ENCODE measurements around the gene JCHAIN. TPM values are rescaled to one million over a fixed set of nuclear protein-coding genes. Genes with fewer than 3 reads are reported as not detected.
"Not testable (repeated sequence)": the region's sequence is repeated elsewhere in the genome, so short reads cannot be mapped to it uniquely, and the experiment has no call there.

JCHAIN gene
- total and polyA plus RNA-seq, 9 of the 15 experiments (the other 6 are each of a cell fraction or from before 2014, with no cell fraction given) = 0.04 to 0.68 (median 0.26) TPM; not detected in 5

- TF ChIP-seq MAFK (IDR thresholded peaks at IDR 0.05; ENCODE audit: low read length) (0 out of 2 replicates have a peak, but pooled peaks have one; percentile 10), USF2 (CRISPR knock-in tag; IDR thresholded peaks at IDR 0.05) (no peak)
Observed at GRCh38 chr4:70651864-70652506, 14.3 kb downstream of the JCHAIN start (continued).

GRCh38 chr4:70650741-70651140, 15.6 kb downstream of the JCHAIN start:
- H3K36me3 ChIP-seq (ENCODE audit: control insufficient read depth, insufficient read depth, low read length); H3K27ac ChIP-seq (ENCODE audit: extremely low read depth, low read depth, low read length); H2AFZ ChIP-seq (ENCODE audit: low read depth, low read length); H3K79me2 ChIP-seq (ENCODE audit: control insufficient read depth, insufficient read depth, low read length); H3K4me2 ChIP-seq (ENCODE audit: insufficient read depth, low read length); BruUV-seq (replicated peaks); H4K20me1 ChIP-seq (replicated peaks; ENCODE audit: control insufficient read depth, insufficient read depth, low read length); H3K4me1 ChIP-seq (replicated peaks in 1 of 2; ENCODE audit: control insufficient read depth in 2 of 2, insufficient read depth in 2 of 2, low read length in 2 of 2); DNase-seq (ENCODE audit: extremely low read depth in 1 of 4, low spot score in 3 of 4); H3K4me3 ChIP-seq; in situ Hi-C loops (cut with MboI); H3K9me1 ChIP-seq (ENCODE audit: control insufficient read depth, insufficient read depth, low read length); POLR2A ChIA-PET; H3K9me3 ChIP-seq (replicated peaks; ENCODE audit: control insufficient read depth, insufficient read depth, low read depth, low read length); FAIRE-seq; H3K9ac ChIP-seq (ENCODE audit: insufficient read depth in 1 of 2, low read depth in 2 of 2, low read length in 2 of 2); CTCF ChIA-PET (ENCODE audit: low intra/inter-chr PET ratio); H3K27me3 ChIP-seq (ENCODE audit: control insufficient read depth in 2 of 2, insufficient read depth in 2 of 2, low read length in 2 of 2); ATAC-seq: not testable (repeated sequence)
- 50% methylated on average over 4 of the region's 4 CpGs for WGBS (ENCODE audit: insufficient coverage, low coverage, missing lambda C conversion rate)
- intact Hi-C loops (cut with micrococcal nuclease) = loop anchor here (5.0 kb wide), 5 partner anchors 37 to 1062 kb away; partner anchors contain the start of gene UTP3

GRCh38 chr4:70640192-70640591, 26.1 kb downstream of the JCHAIN start:
- Histone ChIP-seq H3K27me3 (ENCODE audit: control insufficient read depth in 2 of 2, insufficient read depth in 2 of 2, low read length in 2 of 2) (no peaks in the 10 kb centered on the region), H3K36me3 (ENCODE audit: control insufficient read depth, insufficient read depth, low read length) (no peaks in the 10 kb centered on the region), H3K9me1 (ENCODE audit: control insufficient read depth, insufficient read depth, low read length) (no peaks in the 10 kb centered on the region), H3K4me1 (replicated peaks in 1 of 2; ENCODE audit: control insufficient read depth in 2 of 2, insufficient read depth in 2 of 2, low read length in 2 of 2) (no peaks in the 10 kb centered on the region; a peak in 1 of 5 replicates), H3K9ac (ENCODE audit: insufficient read depth in 1 of 2, low read depth in 2 of 2, low read length in 2 of 2) (no peak overlapping the region), H3K9me3 (replicated peaks; ENCODE audit: control insufficient read depth, insufficient read depth, low read depth, low read length) (no peaks in the 10 kb centered on the region), H3K4me3 (no peak overlapping the region), H3K79me2 (ENCODE audit: control insufficient read depth, insufficient read depth, low read length) (no peaks in the 10 kb centered on the region), H3K4me2 (ENCODE audit: insufficient read depth, low read length) (no peak overlapping the region), H4K20me1 (replicated peaks; ENCODE audit: control insufficient read depth, insufficient read depth, low read length) (no peaks in the 10 kb centered on the region), H2AFZ (ENCODE audit: low read depth, low read length) (no peak overlapping the region), H3K27ac (ENCODE audit: extremely low read depth, low read depth, low read length) (no peak overlapping the region)
- CTCF ChIA-PET (ENCODE audit: low intra/inter-chr PET ratio) = no interaction called here
- 8% methylated on average over 2 of the region's 2 CpGs for WGBS (ENCODE audit: insufficient coverage, low coverage, missing lambda C conversion rate)
- POLR2A ChIA-PET = no interaction called here
- in situ Hi-C loops (cut with MboI) (no loop called here), intact Hi-C loops (cut with micrococcal nuclease) (no loop called here)
- DNase-seq (ENCODE audit: extremely low read depth in 1 of 4, low spot score in 3 of 4) (no peak), FAIRE-seq (no peak), ATAC-seq (no peak)
- no TSS peak for BruUV-seq (replicated peaks)
- TF ChIP-seq SMAD4 (CRISPR knock-in tag; conservative IDR thresholded peaks at IDR 0.05) = no peak
- TF ChIP-seq SAP30 (IDR thresholded peaks at IDR 0.05; ENCODE audit: borderline replicate concordance, insufficient read depth, low read depth, low read length, poor library complexity, severe bottlenecking) = no peak
- TF ChIP-seq SMAD3 (CRISPR knock-in tag; conservative IDR thresholded peaks at IDR 0.05) = no peak
- no peak for TF ChIP-seq GTF2A2 (tag; IDR thresholded peaks at IDR 0.05)
- no peak for TF ChIP-seq ZNF398 (CRISPR knock-in tag; IDR thresholded peaks at IDR 0.05)
- TF ChIP-seq NFATC3 (IDR thresholded peaks at IDR 0.05) = no peak
- TF ChIP-seq RBFOX2 (IDR thresholded peaks at IDR 0.05; ENCODE audit: low read depth, low read length) = no peak
